ENCODE results near the gene EEF1E1. TPM values are rescaled to one million over a fixed set of nuclear protein-coding genes. Genes with fewer than 3 reads are reported as not detected.

EEF1E1 gene
- total and polyA plus RNA-seq, 9 of the 15 experiments (the other 6 are each of a cell fraction or from before 2014, with no cell fraction given): 135 to 1,355 (median 327) TPM

- TF ChIP-seq CUX1 (CRISPR knock-in tag; IDR thresholded peaks at IDR 0.05) (no peak), ARID2 (IDR thresholded peaks at IDR 0.05) (0 out of 2 replicates have a peak, but pooled peaks have one; percentile 34), HMBOX1 (IDR thresholded peaks at IDR 0.05) (no peak), TSHZ1 (CRISPR knock-in tag; IDR thresholded peaks at IDR 0.05) (0 out of 2 replicates have a peak, but pooled peaks have one; percentile 38), COPS2 (conservative IDR thresholded peaks at IDR 0.05) (no peak), ZNF445 (CRISPR knock-in tag; IDR thresholded peaks at IDR 0.05; ENCODE audit: low read depth) (no peak), ZNF280B (CRISPR knock-in tag; IDR thresholded peaks at IDR 0.05) (no peak), MAFK (IDR thresholded peaks at IDR 0.05; ENCODE audit: low read length) (peak; percentile 2; the same call in 1 of the 2 replicates), RFX7 (CRISPR knock-in tag; IDR thresholded peaks at IDR 0.05) (no peak), CREBBP (IDR thresholded peaks at IDR 0.05; ENCODE audit: low read depth, low read length) (no peak), JUNB (CRISPR knock-in tag; conservative IDR thresholded peaks at IDR 0.05) (no peak), HES1 (IDR thresholded peaks at IDR 0.05; ENCODE audit: low read depth) (0 out of 2 replicates have a peak, but pooled peaks have one; percentile 41), HDAC2 (IDR thresholded peaks at IDR 0.05) (no peak; the same call in 1 of the 2 replicates), CBFB (CRISPR knock-in tag; IDR thresholded peaks at IDR 0.05) (0 out of 2 replicates have a peak, but pooled peaks have one; percentile 46), BMI1 (IDR thresholded peaks at IDR 0.05; ENCODE audit: low read length) (0 out of 2 replicates have a peak, but pooled peaks have one; percentile 34)
Measured at GRCh38 chr6:8063761-8064637, 38.3 kb downstream of the EEF1E1 start, which contains the start of gene BLOC1S5 (continued).
